Neutrophil (primary cell): ENCODE measurements around the gene ERCC6L.

ENCODE experiments used
- H3K27ac ChIP-seq: fragments of 200-600 bp; sonication (generic); 2 replicates; pipeline ENCODE4 v1.5.1; 2016; ENCODE audit warnings: mild to moderate bottlenecking, moderate library complexity
- H3K27me3 ChIP-seq: fragments of 200-600 bp; sonication (generic); 2 replicates; pipeline ENCODE4 v1.6.0; 2016; ENCODE audit warnings: mild to moderate bottlenecking
- H3K36me3 ChIP-seq: fragments of 200-600 bp; sonication (generic); 2 replicates; pipeline ENCODE4 v1.5.1; 2017
- H3K4me1 ChIP-seq, 2 experiments: fragments of 200-600 bp in 1 of 2; sonication (generic) in 1 of 2; 1 replicate in 1 of 2; 2 replicates in 1 of 2; pipeline versions ENCODE4 v1.5.1 to v1.6.1; 2013 to 2016; ENCODE audit warnings: low read depth in 1 of 2, low read length in 1 of 2, mild to moderate bottlenecking in 1 of 2, moderate library complexity in 1 of 2; ENCODE audit not compliant: control insufficient read depth in 1 of 2, insufficient read depth in 1 of 2
- H3K4me3 ChIP-seq, 2 experiments: fragments of 200-600 bp in 1 of 2; sonication (generic) in 1 of 2; 1 replicate in 1 of 2; 2 replicates in 1 of 2; pipeline ENCODE4 v1.5.1; 2013 to 2016; ENCODE audit warnings: low read depth in 1 of 2, low read length in 1 of 2, mild to moderate bottlenecking in 1 of 2, moderate library complexity in 1 of 2
- H3K9me3 ChIP-seq: fragments of 200-600 bp; sonication (generic); 2 replicates; pipeline ENCODE4 v1.5.1; 2016
- TF ChIP-seq, protein P1 (sequence below): fragments of 200-600 bp; sonication (generic); IDR thresholded peaks from 2 replicates; pipeline ENCODE4 v1.5.1; 2016; ENCODE audit warnings: antibody characterized with exemption

Gene ERCC6L

DNA sequence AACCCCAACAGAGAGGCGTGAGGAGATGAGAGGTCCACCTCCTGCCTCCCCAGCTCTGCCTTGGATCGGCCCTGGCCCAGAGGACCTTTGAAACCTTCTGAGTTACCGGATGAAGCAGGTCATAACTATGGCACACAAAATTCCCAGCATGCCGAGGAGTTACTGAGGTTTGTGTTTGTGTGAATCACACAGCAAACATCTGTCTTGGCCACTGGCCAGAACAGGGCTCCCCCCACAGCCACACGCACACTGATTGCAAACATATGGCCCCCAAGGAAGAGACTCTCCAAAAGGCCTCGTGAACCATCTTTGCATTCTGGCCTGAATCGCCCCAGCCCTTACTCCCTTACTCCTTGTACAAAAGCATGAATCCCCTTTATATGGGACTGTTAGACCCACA lies 19.3 kb upstream of the ERCC6L start:
- Histone ChIP-seq H3K27me3 (peaks cover 46% of the 10 kb centered on the region), H3K27ac (no peak overlapping the region)
- TF ChIP-seq, protein P1, sequence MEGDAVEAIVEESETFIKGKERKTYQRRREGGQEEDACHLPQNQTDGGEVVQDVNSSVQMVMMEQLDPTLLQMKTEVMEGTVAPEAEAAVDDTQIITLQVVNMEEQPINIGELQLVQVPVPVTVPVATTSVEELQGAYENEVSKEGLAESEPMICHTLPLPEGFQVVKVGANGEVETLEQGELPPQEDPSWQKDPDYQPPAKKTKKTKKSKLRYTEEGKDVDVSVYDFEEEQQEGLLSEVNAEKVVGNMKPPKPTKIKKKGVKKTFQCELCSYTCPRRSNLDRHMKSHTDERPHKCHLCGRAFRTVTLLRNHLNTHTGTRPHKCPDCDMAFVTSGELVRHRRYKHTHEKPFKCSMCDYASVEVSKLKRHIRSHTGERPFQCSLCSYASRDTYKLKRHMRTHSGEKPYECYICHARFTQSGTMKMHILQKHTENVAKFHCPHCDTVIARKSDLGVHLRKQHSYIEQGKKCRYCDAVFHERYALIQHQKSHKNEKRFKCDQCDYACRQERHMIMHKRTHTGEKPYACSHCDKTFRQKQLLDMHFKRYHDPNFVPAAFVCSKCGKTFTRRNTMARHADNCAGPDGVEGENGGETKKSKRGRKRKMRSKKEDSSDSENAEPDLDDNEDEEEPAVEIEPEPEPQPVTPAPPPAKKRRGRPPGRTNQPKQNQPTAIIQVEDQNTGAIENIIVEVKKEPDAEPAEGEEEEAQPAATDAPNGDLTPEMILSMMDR: no peak

DNA sequence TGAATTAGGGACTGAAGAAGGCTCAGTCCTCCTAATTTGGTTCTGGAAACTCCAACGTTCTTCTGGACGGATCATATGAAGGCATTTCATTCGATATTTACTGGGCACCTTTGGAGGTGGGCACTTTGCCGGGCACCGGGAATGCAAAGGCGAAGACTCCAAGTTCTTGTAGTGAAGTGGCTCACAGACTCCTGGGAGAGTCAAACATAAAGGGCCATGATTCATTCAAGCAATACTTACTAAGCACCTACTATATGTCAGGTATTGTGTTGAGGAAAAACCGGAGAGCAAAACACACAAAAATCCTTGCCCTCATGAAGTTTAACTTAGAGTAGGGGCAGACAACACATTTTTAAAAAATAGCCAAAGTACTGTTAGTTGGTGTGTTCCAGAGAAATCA lies 17.0 kb upstream of the ERCC6L start:
- H3K9me3 ChIP-seq: no peaks in the 10 kb centered on the region
- no peaks in the 10 kb centered on the region for H3K36me3 ChIP-seq
- H3K4me3 ChIP-seq: no peak overlapping the region
- TF ChIP-seq, protein P1: no peak
- no peak overlapping the region for H3K27ac ChIP-seq
- H3K4me1 ChIP-seq: no peaks in the 10 kb centered on the region
- peaks cover 51% of the 10 kb centered on the region for H3K27me3 ChIP-seq

More for the DNA sequence above, 19.3 kb upstream of the ERCC6L start:
- H3K4me1 ChIP-seq: no peaks in the 10 kb centered on the region
- no peak overlapping the region for H3K4me3 ChIP-seq
- no peaks in the 10 kb centered on the region for H3K9me3 ChIP-seq
- H3K36me3 ChIP-seq: no peaks in the 10 kb centered on the region

DNA sequence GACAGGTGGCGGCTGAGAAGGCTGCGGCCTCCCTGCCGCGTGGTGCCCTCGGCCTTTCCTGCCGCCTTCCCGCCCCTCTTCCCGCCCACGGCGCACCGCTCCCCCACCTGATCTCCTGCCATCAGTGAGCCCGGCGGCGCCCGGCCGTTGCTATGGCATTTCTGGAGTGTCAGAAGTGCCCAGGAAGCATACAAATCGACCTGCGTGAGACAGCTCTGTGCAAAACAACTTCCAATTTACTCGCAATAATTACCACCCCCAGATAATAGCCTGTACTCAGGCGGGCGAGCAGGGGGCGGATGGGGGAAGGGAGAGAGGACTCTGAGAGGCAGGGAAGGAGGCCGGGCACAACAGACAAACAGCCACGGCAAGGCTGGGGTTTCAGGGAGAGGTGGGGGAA lies 16.6 kb upstream of the ERCC6L start:
- H3K9me3 ChIP-seq: no peaks in the 10 kb centered on the region
- H3K4me3 ChIP-seq: no peak overlapping the region

DNA sequence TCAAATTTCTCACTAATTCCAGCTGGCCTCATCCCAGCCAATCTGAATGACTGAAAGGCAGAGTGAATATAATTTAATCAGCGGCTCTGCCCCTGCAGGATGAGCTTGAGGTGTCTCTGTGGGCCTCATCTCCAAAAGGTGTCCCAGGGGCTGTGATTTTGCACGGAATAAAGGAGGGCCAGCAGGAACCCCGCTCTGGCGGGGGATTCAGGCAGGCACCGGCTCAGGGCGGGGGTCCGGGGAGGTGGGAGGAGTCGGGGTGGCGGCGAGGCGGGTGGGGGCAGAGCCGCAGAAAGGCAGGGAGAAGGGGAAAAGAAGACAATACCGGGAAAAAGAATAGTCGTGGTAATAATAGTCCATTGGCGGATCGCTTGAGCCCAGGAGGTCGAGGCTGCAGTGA lies 16.0 kb upstream of the ERCC6L start:
- Histone ChIP-seq H3K9me3 (no peaks in the 10 kb centered on the region), H3K27me3 (peaks cover 51% of the 10 kb centered on the region), H3K27ac (no peak overlapping the region), H3K4me3 (no peak overlapping the region), H3K4me1 (no peaks in the 10 kb centered on the region), H3K36me3 (no peaks in the 10 kb centered on the region)
- TF ChIP-seq, protein P1: no peak

More for the DNA sequence above, 16.6 kb upstream of the ERCC6L start:
- H3K4me1 ChIP-seq: no peaks in the 10 kb centered on the region
- no peaks in the 10 kb centered on the region for H3K36me3 ChIP-seq
- TF ChIP-seq, protein P1: no peak
- no peak overlapping the region for H3K27ac ChIP-seq
- H3K27me3 ChIP-seq: peaks cover 51% of the 10 kb centered on the region

DNA sequence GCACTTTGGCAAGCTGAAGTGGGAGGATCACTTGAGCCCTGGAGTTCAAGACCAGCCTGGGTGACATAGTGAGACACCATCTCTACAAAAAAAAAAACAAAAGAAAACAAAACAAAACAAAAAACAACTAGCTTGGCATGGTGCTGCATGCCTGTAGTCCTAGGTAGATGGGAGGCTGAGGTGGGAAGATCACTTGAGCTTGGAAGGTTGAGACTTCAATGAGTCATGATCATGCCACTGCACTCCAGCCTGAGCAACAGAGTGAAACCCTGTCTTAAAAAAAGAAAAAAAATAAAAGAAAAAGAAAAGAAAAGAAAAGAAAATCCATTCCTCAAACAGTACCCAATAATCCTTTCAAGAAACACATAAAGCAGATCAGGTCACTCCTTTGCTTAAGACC lies 14.9 kb upstream of the ERCC6L start:
- Histone ChIP-seq H3K4me1 (no peaks in the 10 kb centered on the region), H3K27ac (no peak overlapping the region), H3K36me3 (no peaks in the 10 kb centered on the region), H3K27me3 (peaks cover 51% of the 10 kb centered on the region), H3K9me3 (no peaks in the 10 kb centered on the region), H3K4me3 (no peak overlapping the region)
- TF ChIP-seq, protein P1: no peak
